Thyroid gland (tissue), 4 donors: ENCODE measurements around the gene KLK8. TPM values are rescaled to one million over a fixed set of nuclear protein-coding genes. Genes with fewer than 3 reads are reported as not detected.

Experiments used
- DNase-seq, 2 donors: peaks; one replicate each; pipeline ENCODE4 v3.0.0-alpha.2; 2019
- H3K27ac ChIP-seq, 3 donors: fragments of 200-600 bp; sonication (generic); 1 replicate in 2 of 3; 2 replicates in 1 of 3; pipeline ENCODE4 v1.5.1; 2016 to 2019; ENCODE audit warnings: mild to moderate bottlenecking in 1 of 3, moderate library complexity in 1 of 3
- H3K27me3 ChIP-seq: fragments of 200-600 bp; sonication (generic); one replicate; pipeline ENCODE4 v1.5.1; 2019
- H3K36me3 ChIP-seq, 2 donors: fragments of 200-600 bp; sonication (generic); one replicate each; pipeline ENCODE4 v1.5.1; 2016 to 2019
- H3K4me1 ChIP-seq, 2 donors: fragments of 200-600 bp; sonication (generic); one replicate each; pipeline ENCODE4 v1.5.1; 2017 to 2019
- H3K4me3 ChIP-seq, 3 donors: fragments of 200-600 bp; sonication (generic); replicated peaks in 1 of 3; 1 replicate in 2 of 3; 2 replicates in 1 of 3; pipeline ENCODE4 v1.5.1; 2016; ENCODE audit warnings: mild to moderate bottlenecking in 1 of 3
- H3K9me3 ChIP-seq: fragments of 200-600 bp; sonication (generic); one replicate; pipeline ENCODE4 v1.5.1; 2017
- CTCF ChIP-seq, 6 experiments: fragments of 200-600 bp in 3 of 6; fragments of 450-650 bp in 3 of 6; sonication (generic) in 3 of 6; IDR thresholded peaks; one replicate each; pipeline ENCODE4 v1.5.1; 2016 to 2019; ENCODE audit warnings: antibody characterized with exemption in 6 of 6, mild to moderate bottlenecking in 2 of 6, inconsistent platforms in 1 of 6, moderate library complexity in 1 of 6
- POLR2A ChIP-seq, 2 donors: fragments of 450-650 bp; IDR thresholded peaks; one replicate each; pipeline ENCODE4 v1.6.1; 2017; ENCODE audit warnings: antibody characterized with exemption in 2 of 2, mild to moderate bottlenecking in 2 of 2, moderate library complexity in 1 of 2
- WGBS, 2 donors: methylation state at CpG; one replicate each; pipeline ENCODE4 v1.1.5; 2017; 5-methylcytosine and 5-hydroxymethylcytosine counted together
- intact Hi-C: fragments of 100-400 bp; cut with DNase I; formaldehyde crosslinking; loops from one replicate; pipeline ENCODE4 v1.15.1; 2023
- total RNA-seq, 4 donors: library from RNA; depleted of rRNA; stranded (reverse); fragments of >200 nt; gene quantifications; one replicate each; pipeline ENCODE4 v1.2.3, GENCODE V29; 2016

The KLK8 gene
- total RNA-seq, 4 donors from 2014 or later = 0.78 TPM; not detected in 3

GRCh38 chr19:51019544-51019925 is 18.1 kb upstream of the KLK8 start, which contains the start of gene KLK10:
Gene KLK10, minus strand, starts transcription at chr19:51019709. Its CDS starts 579 bp downstream, at chr19:51019130.
- WGBS, 2 donors = 13 to 16% methylated on average over 7 to 13 of the region's 14 CpGs
- no peak within 1 kb of the TSS for H3K4me3 ChIP-seq
- H3K36me3 ChIP-seq = no peaks in the 10 kb centered on the region
- no peak for DNase-seq
- H3K9me3 ChIP-seq = no peaks in the 10 kb centered on the region
- no peak for TF ChIP-seq POLR2A (IDR thresholded peaks at IDR 0.05)
- H3K4me1 ChIP-seq = peaks cover 5 to 20% of the 10 kb centered on the region in 2 donors
- H3K27me3 ChIP-seq = peaks cover 28% of the 10 kb centered on the region
- H3K27ac ChIP-seq = no peak within 1 kb of the TSS
- intact Hi-C loops = no loop called here

- Histone ChIP-seq H3K36me3 (no peaks in the 10 kb centered on the region), H3K4me3 (no peak overlapping the region), H3K9me3 (no peaks in the 10 kb centered on the region), H3K4me1 (peaks cover 5 to 20% of the 10 kb centered on the region in 2 donors), H3K27me3 (peaks cover 28% of the 10 kb centered on the region), H3K27ac (no peak overlapping the region)
- intact Hi-C loops = no loop called here
- TF ChIP-seq CTCF (IDR thresholded peaks at IDR 0.05) (no peak), POLR2A (IDR thresholded peaks at IDR 0.05) (no peak)
- DNase-seq = peak; percentile 8 to 18
- 2 to 4% methylated on average over 29 to 42 of the region's 68 CpGs for WGBS, 2 donors
Measured at GRCh38 chr19:51018745-51019543, 17.5 kb upstream of the KLK8 start.

GRCh38 chr19:51016798-51017683 is 15.6 kb upstream of the KLK8 start:
- Histone ChIP-seq H3K4me1 (peaks cover 5 to 20% of the 10 kb centered on the region in 2 donors), H3K36me3 (no peaks in the 10 kb centered on the region), H3K27ac (no peak overlapping the region), H3K27me3 (peaks cover 28% of the 10 kb centered on the region), H3K4me3 (no peak overlapping the region), H3K9me3 (no peaks in the 10 kb centered on the region)
- DNase-seq = peak; percentile 38 to 77
- intact Hi-C loops = no loop called here
- 1 to 2% methylated on average over 55 to 56 of the region's 68 CpGs for WGBS, 2 donors
- TF ChIP-seq CTCF (IDR thresholded peaks at IDR 0.05) (peak; percentile 34 to 87 (median 56)), POLR2A (IDR thresholded peaks at IDR 0.05) (no peak)

GRCh38 chr19:51015691-51016267 is 14.4 kb upstream of the KLK8 start:
- intact Hi-C loops = no loop called here
- peaks cover 28% of the 10 kb centered on the region for H3K27me3 ChIP-seq
- DNase-seq = no peak

More at GRCh38 chr19:51015691-51016267, 14.4 kb upstream of the KLK8 start:
- whole genome bisulfite sequencing, 2 donors = 80 to 94% methylated on average over 15 to 18 of the region's 19 CpGs
- no peak for TF ChIP-seq CTCF (IDR thresholded peaks at IDR 0.05)
- no peak for TF ChIP-seq POLR2A (IDR thresholded peaks at IDR 0.05)
- H3K4me1 ChIP-seq = peaks cover 5 to 17% of the 10 kb centered on the region in 2 donors
- no peaks in the 10 kb centered on the region for H3K36me3 ChIP-seq
- no peaks in the 10 kb centered on the region for H3K9me3 ChIP-seq
- H3K4me3 ChIP-seq = no peak overlapping the region
- H3K27ac ChIP-seq = no peak overlapping the region
